ENCODE measurements around the gene PDE11A. TPM values are rescaled to one million over a fixed set of nuclear protein-coding genes. Genes with fewer than 3 reads are reported as not detected.

PDE11A gene
- total and polyA plus RNA-seq, 2 of the 13 experiments (the other 11 are each of a cell fraction or from before 2014, with no cell fraction given), result 1.2 to 1.7 TPM

GRCh38 chr2:177970670-177971454 lies 101.7 kb downstream of the PDE11A start (continued):
- TF ChIP-seq ZNF713 (CRISPR knock-in tag; IDR thresholded peaks at IDR 0.05), result no peak
- peak; percentile 60; the same call in 1 of the 2 replicates for TF ChIP-seq ERF (CRISPR knock-in tag; IDR thresholded peaks at IDR 0.05)
- peak; percentile 98 for TF ChIP-seq HNF4A (CRISPR knock-in tag; IDR thresholded peaks at IDR 0.05)
- peak; percentile 71 for TF ChIP-seq THAP11 (CRISPR knock-in tag; IDR thresholded peaks at IDR 0.05)
- TF ChIP-seq KDM4B (CRISPR knock-in tag; IDR thresholded peaks at IDR 0.05), result no peak
- no peak for TF ChIP-seq SRSF9 (IDR thresholded peaks at IDR 0.05; ENCODE audit: borderline replicate concordance, insufficient read depth, low read depth, low read length, poor library complexity, severe bottlenecking)
- peak; percentile 31; the same call in 1 of the 2 replicates for TF ChIP-seq ATF2 (CRISPR knock-in tag; IDR thresholded peaks at IDR 0.05)
- TF ChIP-seq, protein P1, sequence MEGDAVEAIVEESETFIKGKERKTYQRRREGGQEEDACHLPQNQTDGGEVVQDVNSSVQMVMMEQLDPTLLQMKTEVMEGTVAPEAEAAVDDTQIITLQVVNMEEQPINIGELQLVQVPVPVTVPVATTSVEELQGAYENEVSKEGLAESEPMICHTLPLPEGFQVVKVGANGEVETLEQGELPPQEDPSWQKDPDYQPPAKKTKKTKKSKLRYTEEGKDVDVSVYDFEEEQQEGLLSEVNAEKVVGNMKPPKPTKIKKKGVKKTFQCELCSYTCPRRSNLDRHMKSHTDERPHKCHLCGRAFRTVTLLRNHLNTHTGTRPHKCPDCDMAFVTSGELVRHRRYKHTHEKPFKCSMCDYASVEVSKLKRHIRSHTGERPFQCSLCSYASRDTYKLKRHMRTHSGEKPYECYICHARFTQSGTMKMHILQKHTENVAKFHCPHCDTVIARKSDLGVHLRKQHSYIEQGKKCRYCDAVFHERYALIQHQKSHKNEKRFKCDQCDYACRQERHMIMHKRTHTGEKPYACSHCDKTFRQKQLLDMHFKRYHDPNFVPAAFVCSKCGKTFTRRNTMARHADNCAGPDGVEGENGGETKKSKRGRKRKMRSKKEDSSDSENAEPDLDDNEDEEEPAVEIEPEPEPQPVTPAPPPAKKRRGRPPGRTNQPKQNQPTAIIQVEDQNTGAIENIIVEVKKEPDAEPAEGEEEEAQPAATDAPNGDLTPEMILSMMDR (CRISPR knock-in tag; IDR thresholded peaks at IDR 0.05), result no peak
- TF ChIP-seq KAT7 (CRISPR knock-in tag; IDR thresholded peaks at IDR 0.05; ENCODE audit: borderline replicate concordance), result 0 out of 2 replicates have a peak, but pooled peaks have one; percentile 81
- no peak for TF ChIP-seq ZNF878 (CRISPR knock-in tag; IDR thresholded peaks at IDR 0.05)
- no peak for TF ChIP-seq ZNF510 (CRISPR knock-in tag; IDR thresholded peaks at IDR 0.05; ENCODE audit: low read depth)
- no peak for TF ChIP-seq SIX1 (CRISPR knock-in tag; IDR thresholded peaks at IDR 0.05; ENCODE audit: borderline replicate concordance)
- no peak for TF ChIP-seq FOXK2 (IDR thresholded peaks at IDR 0.05)
- TF ChIP-seq SKIL (CRISPR knock-in tag; IDR thresholded peaks at IDR 0.05; ENCODE audit: borderline replicate concordance), result no peak
- TF ChIP-seq PATZ1 (CRISPR knock-in tag; IDR thresholded peaks at IDR 0.05), result peak; percentile 49; the same call in 1 of the 2 replicates
- no peak for TF ChIP-seq ZBTB21 (CRISPR knock-in tag; IDR thresholded peaks at IDR 0.05)
- TF ChIP-seq CC2D1A (CRISPR knock-in tag; IDR thresholded peaks at IDR 0.05), result 0 out of 2 replicates have a peak, but pooled peaks have one; percentile 70
- peak; percentile 78; the same call in 1 of the 2 replicates for TF ChIP-seq SALL1 (CRISPR knock-in tag; IDR thresholded peaks at IDR 0.05)
- TF ChIP-seq RORA (CRISPR knock-in tag; IDR thresholded peaks at IDR 0.05), result no peak
- TF ChIP-seq, protein P2, sequence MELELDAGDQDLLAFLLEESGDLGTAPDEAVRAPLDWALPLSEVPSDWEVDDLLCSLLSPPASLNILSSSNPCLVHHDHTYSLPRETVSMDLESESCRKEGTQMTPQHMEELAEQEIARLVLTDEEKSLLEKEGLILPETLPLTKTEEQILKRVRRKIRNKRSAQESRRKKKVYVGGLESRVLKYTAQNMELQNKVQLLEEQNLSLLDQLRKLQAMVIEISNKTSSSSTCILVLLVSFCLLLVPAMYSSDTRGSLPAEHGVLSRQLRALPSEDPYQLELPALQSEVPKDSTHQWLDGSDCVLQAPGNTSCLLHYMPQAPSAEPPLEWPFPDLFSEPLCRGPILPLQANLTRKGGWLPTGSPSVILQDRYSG (CRISPR knock-in tag; IDR thresholded peaks at IDR 0.05), result no peak
- no peak; the same call in 1 of the 2 replicates for TF ChIP-seq MTA1 (CRISPR knock-in tag; IDR thresholded peaks at IDR 0.05; ENCODE audit: borderline replicate concordance)
